K562 (cell line): ENCODE measurements around the gene GOLT1A. TPM values are rescaled to one million over a fixed set of nuclear protein-coding genes. Genes with fewer than 3 reads are reported as not detected.

Experiments used
- CHD2 ChIP-seq: IDR thresholded peaks from 2 replicates; pipeline ENCODE4 v1.6.1; 2011; ENCODE audit warnings: low read depth, low read length
- EGR1 ChIP-seq: fragments of 450-650 bp; conservative IDR thresholded peaks from 2 replicates; pipeline ENCODE4 v1.6.1; 2017; ENCODE audit warnings: mild to moderate bottlenecking
- ESRRA ChIP-seq: fragments of 450-650 bp; IDR thresholded peaks from 2 replicates; pipeline ENCODE4 v1.6.1; 2014; ENCODE audit warnings: low read depth, mild to moderate bottlenecking, moderate library complexity, borderline replicate concordance
- MEIS2 ChIP-seq: fragments of 450-650 bp; IDR thresholded peaks from 2 replicates; pipeline ENCODE4 v1.6.1; 2014; ENCODE audit warnings: mild to moderate bottlenecking; ENCODE audit not compliant: partially characterized antibody
- NRF1 ChIP-seq, 2 experiments: fragments of 450-650 bp; IDR thresholded peaks in 1 of 2; conservative IDR thresholded peaks in 1 of 2; 2 replicates each; pipeline ENCODE4 v1.6.1; 2014; ENCODE audit warnings: mild to moderate bottlenecking in 2 of 2
- RAD21 ChIP-seq, 2 experiments: fragments of 250-450 bp in 1 of 2; fragments of 450-650 bp in 1 of 2; sonication (Bioruptor Pico) in 1 of 2; formaldehyde crosslinking in 1 of 2; IDR thresholded peaks in 1 of 2; conservative IDR thresholded peaks in 1 of 2; 2 replicates each; pipeline versions ENCODE4 v1.4.0 to v1.8.0; 2020 to 2022; ENCODE audit warnings: mild to moderate bottlenecking in 2 of 2, moderate library complexity in 1 of 2
- ZNF184 ChIP-seq: sonication (generic); formaldehyde crosslinking; IDR thresholded peaks from 2 replicates; pipeline ENCODE4 v1.5.0; 2020; ENCODE audit warnings: missing genetic modification reagents
- ZNF23 ChIP-seq: fragments of 250-450 bp; sonication (Bioruptor Pico); IDR thresholded peaks from 2 replicates; pipeline ENCODE4 v1.4.0; 2020; ENCODE audit warnings: mild to moderate bottlenecking
- polyA plus RNA-seq, 8 experiments: library from polyadenylated mRNA; depleted of rRNA in 4 of 8; stranded (reverse) in 5 of 8; unstranded in 3 of 8; fragments of >200 nt; fragmentation: Nextera tagmentation in 2 of 8; fragmentation: Illumina TruSeq in 1 of 8; extraction: Ambion mirVana in 2 of 8; extraction: Trizol in 1 of 8; gene quantifications; 2 replicates each; pipeline versions ENCODE4 v1.2.1 to v1.2.3, GENCODE V29; 2011 to 2014; ENCODE audit warnings: inconsistent platforms in 1 of 8, missing spikeins in 1 of 8
- total RNA-seq, 7 experiments: library from RNA; depleted of rRNA in 6 of 7; stranded (reverse); fragments of >200 nt in 6 of 7; fragmentation: Illumina TruSeq in 2 of 7; extraction: Trizol in 2 of 7; gene quantifications; 2 replicates each; pipeline versions ENCODE4 v1.2.1 to v1.2.3, GENCODE V29; 2011 to 2021; ENCODE audit warnings: low replicate concordance in 1 of 7
- TF ChIP-seq, protein P1 (sequence below): sonication (generic); formaldehyde crosslinking; IDR thresholded peaks from 2 replicates; pipeline ENCODE4 v1.8.1; 2023; ENCODE audit warnings: missing genetic modification reagents, mild to moderate bottlenecking, borderline replicate concordance
- TF ChIP-seq, protein P2 (sequence below): fragments of 450-650 bp; IDR thresholded peaks from 2 replicates; pipeline ENCODE4 v1.6.1; 2018; ENCODE audit not compliant: partially characterized antibody
- TF ChIP-seq, protein P3 (sequence below): sonication (generic); formaldehyde crosslinking; IDR thresholded peaks from 2 replicates; pipeline ENCODE4 v1.4.0; 2020; ENCODE audit warnings: mild to moderate bottlenecking, missing genetic modification reagents
- TF ChIP-seq, protein P4 (sequence below): fragments of 250-450 bp; sonication (Bioruptor Pico); IDR thresholded peaks from 2 replicates; pipeline ENCODE4 v1.5.0; 2021; ENCODE audit warnings: mild to moderate bottlenecking, borderline replicate concordance

The GOLT1A gene
- total and polyA plus RNA-seq, 9 of the 15 experiments (the other 6 are each of a cell fraction or from before 2014, with no cell fraction given): not detected

DNA sequence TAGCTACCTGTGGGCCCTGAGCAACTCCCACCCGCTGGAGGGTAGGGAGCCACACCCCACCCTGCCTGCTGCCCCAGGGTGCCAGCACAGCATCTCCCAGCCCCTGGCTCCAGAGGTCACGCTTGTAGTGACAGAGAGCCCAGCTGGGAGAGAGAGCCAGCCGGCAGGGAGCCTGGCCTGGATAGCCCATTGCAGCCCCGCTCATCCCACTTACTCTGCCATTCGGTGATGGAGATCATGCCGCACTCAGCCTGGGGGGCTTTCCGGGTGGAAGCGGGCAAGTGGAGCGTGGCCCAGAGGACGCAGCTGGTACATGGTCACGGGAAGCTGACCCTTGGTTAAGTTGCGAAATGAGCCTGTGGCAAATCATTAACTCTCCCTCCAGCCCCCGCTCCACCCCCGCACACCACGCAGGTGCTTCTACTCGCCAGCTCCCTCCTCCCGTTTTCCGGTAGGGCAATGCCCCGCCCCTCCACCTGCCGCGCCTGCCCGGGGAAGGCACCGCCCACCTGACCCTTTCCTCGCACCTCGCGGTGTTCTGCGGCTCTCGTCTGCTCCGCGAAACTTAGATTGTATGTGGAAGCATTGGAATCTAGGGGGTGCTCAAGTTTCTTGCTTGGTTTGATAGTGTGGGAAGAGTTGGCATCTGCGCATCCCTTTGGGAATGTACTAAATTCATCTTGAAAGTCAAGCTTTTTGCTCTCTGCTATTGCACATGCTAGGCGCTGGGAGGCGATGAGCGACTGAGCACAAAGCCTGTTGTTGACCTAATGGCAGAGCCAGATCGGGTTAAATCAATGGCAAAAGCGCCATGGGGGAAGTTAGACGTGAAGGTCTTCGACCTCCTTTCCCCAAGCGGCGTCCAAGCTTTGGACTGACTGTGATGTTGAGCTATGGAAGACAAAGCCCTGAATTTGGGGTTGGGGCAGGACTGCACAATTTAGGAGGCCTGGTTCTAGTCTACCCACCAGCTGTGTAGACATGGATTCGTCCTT, at the start of gene GOLT1A (continued):
- TF ChIP-seq, protein P1, sequence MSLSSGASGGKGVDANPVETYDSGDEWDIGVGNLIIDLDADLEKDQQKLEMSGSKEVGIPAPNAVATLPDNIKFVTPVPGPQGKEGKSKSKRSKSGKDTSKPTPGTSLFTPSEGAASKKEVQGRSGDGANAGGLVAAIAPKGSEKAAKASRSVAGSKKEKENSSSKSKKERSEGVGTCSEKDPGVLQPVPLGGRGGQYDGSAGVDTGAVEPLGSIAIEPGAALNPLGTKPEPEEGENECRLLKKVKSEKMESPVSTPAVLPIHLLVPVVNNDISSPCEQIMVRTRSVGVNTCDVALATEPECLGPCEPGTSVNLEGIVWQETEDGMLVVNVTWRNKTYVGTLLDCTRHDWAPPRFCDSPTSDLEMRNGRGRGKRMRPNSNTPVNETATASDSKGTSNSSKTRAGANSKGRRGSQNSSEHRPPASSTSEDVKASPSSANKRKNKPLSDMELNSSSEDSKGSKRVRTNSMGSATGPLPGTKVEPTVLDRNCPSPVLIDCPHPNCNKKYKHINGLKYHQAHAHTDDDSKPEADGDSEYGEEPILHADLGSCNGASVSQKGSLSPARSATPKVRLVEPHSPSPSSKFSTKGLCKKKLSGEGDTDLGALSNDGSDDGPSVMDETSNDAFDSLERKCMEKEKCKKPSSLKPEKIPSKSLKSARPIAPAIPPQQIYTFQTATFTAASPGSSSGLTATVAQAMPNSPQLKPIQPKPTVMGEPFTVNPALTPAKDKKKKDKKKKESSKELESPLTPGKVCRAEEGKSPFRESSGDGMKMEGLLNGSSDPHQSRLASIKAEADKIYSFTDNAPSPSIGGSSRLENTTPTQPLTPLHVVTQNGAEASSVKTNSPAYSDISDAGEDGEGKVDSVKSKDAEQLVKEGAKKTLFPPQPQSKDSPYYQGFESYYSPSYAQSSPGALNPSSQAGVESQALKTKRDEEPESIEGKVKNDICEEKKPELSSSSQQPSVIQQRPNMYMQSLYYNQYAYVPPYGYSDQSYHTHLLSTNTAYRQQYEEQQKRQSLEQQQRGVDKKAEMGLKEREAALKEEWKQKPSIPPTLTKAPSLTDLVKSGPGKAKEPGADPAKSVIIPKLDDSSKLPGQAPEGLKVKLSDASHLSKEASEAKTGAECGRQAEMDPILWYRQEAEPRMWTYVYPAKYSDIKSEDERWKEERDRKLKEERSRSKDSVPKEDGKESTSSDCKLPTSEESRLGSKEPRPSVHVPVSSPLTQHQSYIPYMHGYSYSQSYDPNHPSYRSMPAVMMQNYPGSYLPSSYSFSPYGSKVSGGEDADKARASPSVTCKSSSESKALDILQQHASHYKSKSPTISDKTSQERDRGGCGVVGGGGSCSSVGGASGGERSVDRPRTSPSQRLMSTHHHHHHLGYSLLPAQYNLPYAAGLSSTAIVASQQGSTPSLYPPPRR (CRISPR knock-in tag): 0 out of 2 replicates have a peak, but pooled peaks have one; percentile 56
- TF ChIP-seq RAD21 (CRISPR knock-in tag; conservative IDR thresholded peaks at IDR 0.05 in 1 of 2, IDR thresholded peaks at IDR 0.05 in 1 of 2) (peak; percentile 93 to 97), EGR1 (peak; percentile 85), MEIS2 (no peak), ZNF184 (CRISPR knock-in tag) (no peak), NRF1 (conservative IDR thresholded peaks at IDR 0.05 in 1 of 2, IDR thresholded peaks at IDR 0.05 in 1 of 2) (peak; percentile 78 to 81), ZNF23 (CRISPR knock-in tag) (no peak), CHD2 (peak; percentile 62), ESRRA (peak; percentile 15; the same call in 1 of the 2 replicates)
- TF ChIP-seq, protein P2, sequence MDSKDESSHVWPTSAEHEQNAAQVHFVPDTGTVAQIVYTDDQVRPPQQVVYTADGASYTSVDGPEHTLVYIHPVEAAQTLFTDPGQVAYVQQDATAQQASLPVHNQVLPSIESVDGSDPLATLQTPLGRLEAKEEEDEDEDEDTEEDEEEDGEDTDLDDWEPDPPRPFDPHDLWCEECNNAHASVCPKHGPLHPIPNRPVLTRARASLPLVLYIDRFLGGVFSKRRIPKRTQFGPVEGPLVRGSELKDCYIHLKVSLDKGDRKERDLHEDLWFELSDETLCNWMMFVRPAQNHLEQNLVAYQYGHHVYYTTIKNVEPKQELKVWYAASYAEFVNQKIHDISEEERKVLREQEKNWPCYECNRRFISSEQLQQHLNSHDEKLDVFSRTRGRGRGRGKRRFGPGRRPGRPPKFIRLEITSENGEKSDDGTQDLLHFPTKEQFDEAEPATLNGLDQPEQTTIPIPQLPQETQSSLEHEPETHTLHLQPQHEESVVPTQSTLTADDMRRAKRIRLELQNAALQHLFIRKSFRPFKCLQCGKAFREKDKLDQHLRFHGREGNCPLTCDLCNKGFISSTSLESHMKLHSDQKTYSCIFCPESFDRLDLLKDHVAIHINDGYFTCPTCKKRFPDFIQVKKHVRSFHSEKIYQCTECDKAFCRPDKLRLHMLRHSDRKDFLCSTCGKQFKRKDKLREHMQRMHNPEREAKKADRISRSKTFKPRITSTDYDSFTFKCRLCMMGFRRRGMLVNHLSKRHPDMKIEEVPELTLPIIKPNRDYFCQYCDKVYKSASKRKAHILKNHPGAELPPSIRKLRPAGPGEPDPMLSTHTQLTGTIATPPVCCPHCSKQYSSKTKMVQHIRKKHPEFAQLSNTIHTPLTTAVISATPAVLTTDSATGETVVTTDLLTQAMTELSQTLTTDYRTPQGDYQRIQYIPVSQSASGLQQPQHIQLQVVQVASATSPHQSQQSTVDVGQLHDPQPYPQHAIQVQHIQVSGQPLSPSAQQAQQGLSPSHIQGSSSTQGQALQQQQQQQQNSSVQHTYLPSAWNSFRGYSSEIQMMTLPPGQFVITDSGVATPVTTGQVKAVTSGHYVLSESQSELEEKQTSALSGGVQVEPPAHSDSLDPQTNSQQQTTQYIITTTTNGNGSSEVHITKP: peak; percentile 92
- TF ChIP-seq, protein P3, sequence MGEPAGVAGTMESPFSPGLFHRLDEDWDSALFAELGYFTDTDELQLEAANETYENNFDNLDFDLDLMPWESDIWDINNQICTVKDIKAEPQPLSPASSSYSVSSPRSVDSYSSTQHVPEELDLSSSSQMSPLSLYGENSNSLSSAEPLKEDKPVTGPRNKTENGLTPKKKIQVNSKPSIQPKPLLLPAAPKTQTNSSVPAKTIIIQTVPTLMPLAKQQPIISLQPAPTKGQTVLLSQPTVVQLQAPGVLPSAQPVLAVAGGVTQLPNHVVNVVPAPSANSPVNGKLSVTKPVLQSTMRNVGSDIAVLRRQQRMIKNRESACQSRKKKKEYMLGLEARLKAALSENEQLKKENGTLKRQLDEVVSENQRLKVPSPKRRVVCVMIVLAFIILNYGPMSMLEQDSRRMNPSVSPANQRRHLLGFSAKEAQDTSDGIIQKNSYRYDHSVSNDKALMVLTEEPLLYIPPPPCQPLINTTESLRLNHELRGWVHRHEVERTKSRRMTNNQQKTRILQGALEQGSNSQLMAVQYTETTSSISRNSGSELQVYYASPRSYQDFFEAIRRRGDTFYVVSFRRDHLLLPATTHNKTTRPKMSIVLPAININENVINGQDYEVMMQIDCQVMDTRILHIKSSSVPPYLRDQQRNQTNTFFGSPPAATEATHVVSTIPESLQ (CRISPR knock-in tag): no peak
- TF ChIP-seq, protein P4, sequence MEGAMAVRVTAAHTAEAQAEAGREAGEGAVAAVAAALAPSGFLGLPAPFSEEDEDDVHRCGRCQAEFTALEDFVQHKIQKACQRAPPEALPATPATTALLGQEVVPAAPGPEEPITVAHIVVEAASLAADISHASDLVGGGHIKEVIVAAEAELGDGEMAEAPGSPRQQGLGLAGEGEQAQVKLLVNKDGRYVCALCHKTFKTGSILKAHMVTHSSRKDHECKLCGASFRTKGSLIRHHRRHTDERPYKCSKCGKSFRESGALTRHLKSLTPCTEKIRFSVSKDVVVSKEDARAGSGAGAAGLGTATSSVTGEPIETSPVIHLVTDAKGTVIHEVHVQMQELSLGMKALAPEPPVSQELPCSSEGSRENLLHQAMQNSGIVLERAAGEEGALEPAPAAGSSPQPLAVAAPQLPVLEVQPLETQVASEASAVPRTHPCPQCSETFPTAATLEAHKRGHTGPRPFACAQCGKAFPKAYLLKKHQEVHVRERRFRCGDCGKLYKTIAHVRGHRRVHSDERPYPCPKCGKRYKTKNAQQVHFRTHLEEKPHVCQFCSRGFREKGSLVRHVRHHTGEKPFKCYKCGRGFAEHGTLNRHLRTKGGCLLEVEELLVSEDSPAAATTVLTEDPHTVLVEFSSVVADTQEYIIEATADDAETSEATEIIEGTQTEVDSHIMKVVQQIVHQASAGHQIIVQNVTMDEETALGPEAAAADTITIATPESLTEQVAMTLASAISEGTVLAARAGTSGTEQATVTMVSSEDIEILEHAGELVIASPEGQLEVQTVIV: no peak
